ENCODE results near the gene SESN1.

The SESN1 gene

DNA sequence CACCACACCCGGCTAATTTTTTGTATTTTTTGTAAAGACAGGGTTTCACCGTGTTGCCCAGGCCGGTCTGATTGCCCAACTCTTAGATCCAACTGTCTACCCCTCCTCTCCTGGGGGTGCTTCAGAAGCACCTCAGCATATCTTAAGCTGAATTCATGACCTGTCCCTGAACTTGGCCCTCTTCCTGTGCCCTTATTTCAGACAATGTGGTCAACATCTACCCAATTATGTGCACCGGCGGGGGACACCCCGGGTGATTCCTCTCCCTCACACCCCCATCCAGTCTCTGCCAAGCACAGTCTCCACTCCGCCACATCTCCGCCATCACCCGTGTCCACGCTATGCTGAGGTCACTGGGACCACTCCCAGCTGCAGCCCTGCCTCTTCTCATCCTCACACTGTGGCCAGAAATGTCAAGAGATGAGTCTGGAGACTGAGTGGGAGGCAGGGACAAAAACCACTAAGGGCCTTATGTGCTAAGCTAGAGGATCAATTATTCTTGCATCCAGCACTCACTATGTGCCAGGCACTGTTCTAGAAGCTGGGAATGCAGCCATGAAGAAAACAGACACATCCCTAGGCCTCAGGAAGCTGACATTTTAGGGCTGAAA lies 134.6 kb downstream of the SESN1 start:
- DNase-seq (ENCODE audit: low read depth): no peak

DNA sequence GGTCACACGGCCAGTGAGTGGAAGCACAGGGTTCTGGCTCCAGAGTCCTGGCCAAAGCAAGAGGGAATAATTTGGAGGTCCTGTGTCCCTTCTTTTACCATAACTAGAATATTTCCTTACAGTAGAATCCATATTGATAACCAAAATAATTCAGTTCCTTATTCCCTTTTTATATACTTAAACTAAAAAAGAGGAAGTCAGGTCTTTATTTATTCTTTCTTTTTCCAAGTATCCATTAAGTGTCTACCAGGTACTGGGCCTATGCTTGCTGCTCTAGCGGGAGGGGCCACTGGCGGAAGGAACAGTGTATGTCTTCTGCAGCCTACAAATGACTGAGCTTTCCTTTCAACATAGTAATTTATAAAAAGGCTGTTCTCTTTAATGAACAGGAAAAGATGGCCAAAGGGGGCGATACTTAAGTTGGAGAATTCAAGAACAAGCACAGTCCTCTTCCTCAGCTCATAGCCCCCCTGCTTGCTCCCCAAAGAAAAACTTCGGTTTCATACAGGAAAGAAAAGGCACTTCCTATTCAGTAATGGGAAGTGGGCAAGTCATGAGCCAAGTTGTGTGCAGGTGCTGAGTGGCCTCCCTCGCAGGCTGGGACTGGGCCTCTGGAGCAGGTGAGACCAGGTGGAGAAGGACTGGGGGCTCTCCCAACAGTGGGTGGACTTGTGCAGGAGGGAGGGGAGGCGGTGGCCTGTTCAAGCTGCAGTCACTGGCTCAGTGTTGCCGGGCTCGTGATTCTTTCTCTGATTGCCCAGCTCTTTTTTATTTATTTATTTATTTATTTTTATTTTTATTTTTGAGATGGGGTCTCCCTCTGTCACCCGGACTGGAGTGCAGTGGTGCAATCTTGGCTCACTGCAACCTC lies 135.5 kb downstream of the SESN1 start:
- no peak for DNase-seq (ENCODE audit: low read depth)

DNA sequence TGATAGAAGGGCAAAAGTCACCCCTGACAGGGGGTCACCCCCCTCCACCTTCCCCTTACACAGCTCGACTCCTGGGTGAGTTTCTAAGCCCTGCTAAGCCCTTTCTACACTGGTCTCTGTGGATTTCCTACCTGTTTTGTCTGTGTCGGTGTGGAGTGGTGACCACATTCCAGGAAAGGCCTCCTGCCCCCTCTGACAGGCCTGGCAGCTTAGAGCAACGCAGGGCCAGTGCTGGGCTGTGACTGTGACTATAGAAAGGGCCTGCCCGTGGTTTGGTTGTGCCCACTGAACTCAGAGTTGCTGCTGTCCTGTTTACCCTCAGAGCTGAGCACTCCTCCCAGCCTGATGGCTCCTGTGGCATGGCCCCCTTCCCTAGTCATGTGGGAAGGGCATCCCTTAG lies 137.4 kb downstream of the SESN1 start:
- no peak for DNase-seq (ENCODE audit: low read depth)

- DNase-seq (ENCODE audit: low read depth): no peak
Measured at GRCh38 chr6:108955329-108955949, 139.2 kb downstream of the SESN1 start.

- no peak for DNase-seq (ENCODE audit: low read depth)
Measured at GRCh38 chr6:108953681-108954080, 141.0 kb downstream of the SESN1 start.

- DNase-seq (ENCODE audit: low read depth): no peak
Measured at GRCh38 chr6:108952776-108953486, 141.7 kb downstream of the SESN1 start.

GRCh38 chr6:108951351-108951953 lies 143.2 kb downstream of the SESN1 start:
- no peak for DNase-seq (ENCODE audit: low read depth)

GRCh38 chr6:108948181-108948661 lies 146.4 kb downstream of the SESN1 start:
- DNase-seq (ENCODE audit: low read depth): no peak

DNA sequence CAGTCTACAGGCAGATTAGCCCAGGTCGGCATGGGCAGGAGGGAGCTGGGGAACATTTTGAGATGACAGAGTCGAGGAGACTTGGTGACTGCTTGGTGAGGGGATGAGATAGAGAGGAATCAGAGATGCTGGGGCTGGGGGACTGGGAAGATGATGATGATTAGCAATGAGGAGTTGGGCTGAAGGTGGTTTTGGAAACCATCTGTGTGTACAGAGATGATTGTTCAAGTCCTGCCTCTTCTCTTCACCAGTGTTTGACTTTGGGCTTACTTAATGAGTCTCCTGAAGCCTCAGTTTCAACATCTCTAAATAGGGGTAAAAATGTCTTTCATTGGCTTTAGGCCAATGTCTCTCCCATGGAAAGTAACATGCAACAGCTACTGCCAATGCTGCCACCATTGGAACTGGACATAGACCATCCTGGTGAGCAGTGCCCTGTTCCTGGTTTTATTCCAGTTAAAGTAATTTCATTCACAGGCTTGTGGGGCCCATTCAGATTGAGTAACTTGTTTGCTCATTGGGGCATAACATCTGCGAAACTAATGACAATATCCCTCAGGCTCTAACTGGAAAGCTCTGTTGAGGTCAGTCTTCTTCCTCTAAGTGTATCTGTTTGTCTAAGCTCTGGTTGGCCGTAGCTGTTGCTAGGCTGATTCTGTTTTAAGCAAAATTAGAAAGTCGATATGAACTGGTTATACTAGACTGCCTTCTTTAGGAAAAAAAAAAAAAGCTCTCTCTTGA lies 147.4 kb downstream of the SESN1 start:
- DNase-seq (ENCODE audit: low read depth): no peak

GRCh38 chr6:108946695-108947094 lies 148.0 kb downstream of the SESN1 start:
- DNase-seq (ENCODE audit: low read depth): no peak

- no peak for DNase-seq (ENCODE audit: low read depth)
Measured at GRCh38 chr6:108945681-108946159, 148.9 kb downstream of the SESN1 start.

- no peak for DNase-seq (ENCODE audit: low read depth)
Measured at GRCh38 chr6:108944707-108945680, 149.7 kb downstream of the SESN1 start.

GRCh38 chr6:108944071-108944470 lies 150.6 kb downstream of the SESN1 start:
- DNase-seq (ENCODE audit: low read depth): no peak

DNA sequence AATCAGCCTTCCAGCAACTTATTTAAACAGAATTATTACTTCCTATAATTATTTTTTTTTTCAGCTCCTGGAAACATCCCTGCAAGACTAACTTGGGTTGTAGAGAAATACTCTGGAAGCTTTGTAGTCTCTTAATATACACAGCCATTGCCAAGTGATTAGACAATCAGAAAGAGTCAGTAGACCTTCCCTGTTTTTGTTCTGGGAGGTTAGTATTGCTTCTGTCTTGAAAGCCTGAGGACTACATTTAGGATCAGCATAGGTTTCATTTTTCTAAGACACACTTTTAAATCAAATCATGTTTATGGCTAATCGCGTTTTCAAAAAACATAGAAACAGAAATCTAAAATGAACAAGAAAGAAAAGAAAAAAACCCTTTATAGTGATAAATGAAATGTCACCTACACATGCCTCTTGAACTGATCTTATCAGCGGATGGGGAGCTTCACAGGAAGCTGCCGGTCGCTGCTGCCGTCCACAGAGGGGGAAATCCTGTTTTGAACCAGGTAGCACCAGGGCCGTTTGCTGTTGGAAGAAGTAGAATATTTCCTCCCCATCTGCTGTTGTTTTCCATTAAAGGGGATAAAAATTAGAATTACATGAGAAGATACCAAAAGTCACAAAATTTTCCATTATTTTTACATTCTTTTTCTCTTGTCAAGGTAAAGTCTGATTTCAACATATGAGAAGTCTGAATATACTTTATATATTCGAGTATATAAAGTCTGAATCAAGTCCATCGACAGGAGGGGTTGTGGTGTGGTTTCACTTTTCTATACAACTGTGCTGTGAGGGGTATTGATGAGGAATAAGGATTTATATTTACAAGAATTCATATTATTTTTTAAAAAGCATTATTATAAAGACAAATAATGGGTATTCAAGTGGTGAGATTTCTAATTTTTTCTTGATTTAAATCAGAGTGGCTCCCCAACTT lies 151.8 kb downstream of the SESN1 start:
- DNase-seq (ENCODE audit: low read depth): peak; percentile 46

DNA sequence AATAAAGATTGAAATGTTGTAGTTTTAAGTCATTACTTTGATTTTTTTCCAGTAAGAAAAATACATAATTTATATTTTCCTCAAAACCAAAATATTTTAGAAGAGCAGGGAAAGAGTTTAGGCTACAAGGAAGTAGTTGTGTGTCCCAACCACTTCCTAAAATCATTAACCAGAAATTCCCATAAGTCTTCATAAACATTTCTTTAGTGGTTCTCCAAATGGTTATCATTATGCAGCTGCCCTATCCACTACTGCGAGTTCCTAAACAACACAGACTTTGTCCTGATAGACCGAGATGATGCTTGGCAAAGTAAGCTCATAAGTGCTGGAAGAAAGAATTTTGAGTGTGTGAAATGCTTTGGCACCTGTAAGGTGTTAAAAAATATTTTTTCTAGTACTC lies 152.8 kb downstream of the SESN1 start:
- no peak for DNase-seq (ENCODE audit: low read depth)

GRCh38 chr6:108941281-108941680 lies 153.4 kb downstream of the SESN1 start:
- no peak for DNase-seq (ENCODE audit: low read depth)

DNA sequence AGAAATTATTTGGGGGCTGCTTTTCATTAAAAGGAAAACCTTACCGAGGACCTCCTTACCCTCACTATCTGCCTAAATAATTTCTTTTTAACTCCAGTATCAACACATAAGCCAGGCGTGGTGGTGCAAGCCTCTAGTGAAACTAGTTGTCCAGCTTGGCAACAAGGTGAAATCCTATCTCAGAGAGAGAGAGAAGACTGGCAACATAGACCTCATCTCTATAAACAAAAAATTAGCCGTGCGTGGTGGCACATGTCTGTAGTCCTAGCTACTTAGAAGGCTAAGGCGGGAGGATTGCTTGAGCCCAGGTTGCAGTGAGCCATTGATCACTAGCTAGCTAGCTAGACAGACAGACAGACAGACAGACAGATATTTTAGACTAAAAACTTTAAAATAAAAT lies 153.9 kb downstream of the SESN1 start:
- DNase-seq (ENCODE audit: low read depth): no peak

DNA sequence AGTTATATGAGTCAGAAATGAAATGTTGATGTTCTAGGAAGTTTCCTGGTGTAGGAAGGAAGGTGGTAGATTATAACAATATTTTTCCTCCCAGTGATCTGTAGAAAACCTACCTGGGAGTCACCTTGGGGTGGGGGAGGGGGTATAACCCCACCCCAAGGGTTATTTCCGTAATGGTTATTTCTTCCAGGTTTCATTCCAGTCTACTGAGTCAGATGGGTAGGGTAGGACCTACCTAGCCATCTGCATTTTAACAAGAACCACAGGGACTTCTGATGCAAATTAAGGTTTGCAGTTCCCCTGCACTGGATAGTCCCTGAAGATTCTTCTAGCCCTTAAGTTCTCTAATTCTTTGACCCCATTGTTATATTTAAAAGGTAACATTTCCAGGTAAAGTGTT lies 157.5 kb downstream of the SESN1 start:
- DNase-seq (ENCODE audit: low read depth): no peak

Data from stimulated activated CD8-positive, alpha-beta memory T cell treated with anti-CD3 and anti-CD28 coated beads, Interleukin-12 subunit alpha, Interleukin-12 subunit beta, amount 100 ng/mL, for 1 hour (primary cell).